DOHH2 (cell line): ENCODE results near the gene SFXN5.

Experiments
- H3F3A ChIP-seq: fragments of 200-600 bp; sonication (generic), shearing (Covaris generic); 2 replicates; pipeline ENCODE4 v1.6.0; 2016; ENCODE audit warnings: antibody characterized with exemption, mild to moderate bottlenecking; ENCODE audit not compliant: control insufficient read depth, insufficient read depth
- H3K27ac ChIP-seq: fragments of 200-600 bp; sonication (generic); 2 replicates; pipeline ENCODE4 v1.5.1; 2014; ENCODE audit warnings: low read depth, mild to moderate bottlenecking, low read length, moderate library complexity
- H3K27me3 ChIP-seq: fragments of 200-600 bp; sonication (generic); 2 replicates; pipeline ENCODE4 v1.6.1; 2014; ENCODE audit warnings: mild to moderate bottlenecking, low read length, mixed read lengths; ENCODE audit not compliant: control insufficient read depth
- H3K36me3 ChIP-seq: fragments of 200-600 bp; sonication (generic); 2 replicates; pipeline ENCODE4 v1.6.1; 2014; ENCODE audit warnings: mild to moderate bottlenecking, low read length, moderate library complexity, mixed read lengths; ENCODE audit not compliant: control insufficient read depth
- H3K4me1 ChIP-seq: fragments of 200-600 bp; sonication (generic); 2 replicates; pipeline ENCODE4 v1.6.1; 2014; ENCODE audit warnings: mild to moderate bottlenecking, low read length, mixed read lengths; ENCODE audit not compliant: control insufficient read depth
- H3K4me2 ChIP-seq: fragments of 200-600 bp; sonication (generic); 2 replicates; pipeline ENCODE4 v1.6.0; 2014; ENCODE audit warnings: mild to moderate bottlenecking, low read length, moderate library complexity
- H3K4me3 ChIP-seq: fragments of 200-600 bp; sonication (generic); 2 replicates; pipeline ENCODE4 v1.5.1; 2014; ENCODE audit warnings: mild to moderate bottlenecking, low read length, mixed read lengths
- H3K79me2 ChIP-seq: fragments of 200-600 bp; sonication (generic); 2 replicates; pipeline ENCODE4 v1.6.1; 2014; ENCODE audit warnings: mild to moderate bottlenecking, low read length, mixed read lengths; ENCODE audit not compliant: control insufficient read depth
- H3K9me2 ChIP-seq: fragments of 200-600 bp; sonication (generic); replicated peaks from 2 replicates; pipeline ENCODE4 v1.6.1; 2014; ENCODE audit warnings: mild to moderate bottlenecking, low read length, mixed read lengths; ENCODE audit not compliant: control insufficient read depth
- H3K9me3 ChIP-seq: fragments of 200-600 bp; sonication (generic); 2 replicates; pipeline ENCODE4 v1.6.1; 2014; ENCODE audit warnings: antibody characterized with exemption, low read length, mixed read lengths; ENCODE audit not compliant: control insufficient read depth, insufficient read depth
- H4K20me1 ChIP-seq: fragments of 200-600 bp; sonication (generic); 2 replicates; pipeline ENCODE4 v1.6.0; 2014; ENCODE audit warnings: low read depth, mild to moderate bottlenecking, antibody characterized with exemption, low read length, moderate library complexity; ENCODE audit not compliant: control insufficient read depth, insufficient read depth
- EZH2phosphoT487 ChIP-seq: fragments of 200-600 bp; sonication (generic); IDR thresholded peaks from 2 replicates; pipeline ENCODE4 v1.6.1; 2017; ENCODE audit warnings: borderline replicate concordance, mild to moderate bottlenecking, antibody characterized with exemption, low read length, moderate library complexity, mixed read lengths
- TF ChIP-seq, protein P1 (sequence below): fragments of 200-600 bp; sonication (generic); IDR thresholded peaks from one replicate; pipeline ENCODE4 v1.5.1; 2014; ENCODE audit warnings: antibody characterized with exemption, mild to moderate bottlenecking, low read depth, low read length; ENCODE audit not compliant: poor library complexity, severe bottlenecking

The SFXN5 gene

DNA sequence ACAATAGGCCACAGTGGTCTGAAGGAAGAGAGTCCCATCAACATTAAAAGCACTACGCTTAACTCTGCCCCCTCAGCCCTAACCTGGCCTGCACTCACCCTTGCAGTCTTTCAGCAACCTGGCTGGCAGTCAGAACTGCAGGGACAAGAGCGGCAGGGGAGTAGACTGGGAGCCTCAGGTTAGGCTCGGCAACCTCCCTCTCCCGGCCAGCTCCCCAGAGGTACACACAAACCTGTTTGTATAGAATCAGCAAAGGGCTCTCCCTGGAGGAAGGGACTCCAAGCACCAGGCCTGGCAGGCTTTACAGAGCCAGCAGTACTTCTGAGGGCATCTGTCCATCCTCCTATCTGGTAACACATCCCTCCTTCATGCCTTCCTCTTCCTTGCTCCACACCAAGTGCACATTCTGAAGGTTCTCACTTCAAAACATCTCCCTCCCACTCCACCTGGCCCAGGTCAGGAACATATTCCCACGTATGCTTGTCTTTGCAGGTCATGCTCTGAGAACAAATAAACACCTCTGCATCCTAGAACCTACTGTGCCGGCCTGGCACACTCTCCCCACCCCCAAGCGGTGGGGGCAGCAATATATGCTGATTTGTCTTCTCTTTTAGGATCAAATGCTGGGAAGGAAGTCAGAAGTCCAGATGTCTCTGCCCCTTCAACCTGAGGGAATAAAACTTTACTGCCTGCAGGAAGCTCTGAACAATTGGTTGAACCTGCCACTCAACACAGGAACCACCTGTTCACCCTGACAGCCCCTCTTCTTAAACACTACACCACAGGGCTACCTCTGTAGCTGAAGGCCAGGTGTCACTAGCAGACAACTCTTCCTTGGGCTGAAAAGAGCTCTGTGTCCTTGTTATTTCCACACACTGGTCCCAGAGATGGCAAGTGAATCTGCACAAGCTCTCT is 12.6 kb upstream of the SFXN5 start:
- H3K79me2 ChIP-seq = no peaks in the 10 kb centered on the region
- H3K4me1 ChIP-seq = no peaks in the 10 kb centered on the region
- TF ChIP-seq, protein P1, sequence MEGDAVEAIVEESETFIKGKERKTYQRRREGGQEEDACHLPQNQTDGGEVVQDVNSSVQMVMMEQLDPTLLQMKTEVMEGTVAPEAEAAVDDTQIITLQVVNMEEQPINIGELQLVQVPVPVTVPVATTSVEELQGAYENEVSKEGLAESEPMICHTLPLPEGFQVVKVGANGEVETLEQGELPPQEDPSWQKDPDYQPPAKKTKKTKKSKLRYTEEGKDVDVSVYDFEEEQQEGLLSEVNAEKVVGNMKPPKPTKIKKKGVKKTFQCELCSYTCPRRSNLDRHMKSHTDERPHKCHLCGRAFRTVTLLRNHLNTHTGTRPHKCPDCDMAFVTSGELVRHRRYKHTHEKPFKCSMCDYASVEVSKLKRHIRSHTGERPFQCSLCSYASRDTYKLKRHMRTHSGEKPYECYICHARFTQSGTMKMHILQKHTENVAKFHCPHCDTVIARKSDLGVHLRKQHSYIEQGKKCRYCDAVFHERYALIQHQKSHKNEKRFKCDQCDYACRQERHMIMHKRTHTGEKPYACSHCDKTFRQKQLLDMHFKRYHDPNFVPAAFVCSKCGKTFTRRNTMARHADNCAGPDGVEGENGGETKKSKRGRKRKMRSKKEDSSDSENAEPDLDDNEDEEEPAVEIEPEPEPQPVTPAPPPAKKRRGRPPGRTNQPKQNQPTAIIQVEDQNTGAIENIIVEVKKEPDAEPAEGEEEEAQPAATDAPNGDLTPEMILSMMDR = no peak
- H3K4me2 ChIP-seq = no peak overlapping the region
- H3K36me3 ChIP-seq = no peaks in the 10 kb centered on the region
- no peaks in the 10 kb centered on the region for H3K9me3 ChIP-seq
- no peak overlapping the region for H3K4me3 ChIP-seq
- H3K27ac ChIP-seq = no peak overlapping the region
- peaks cover 16% of the 10 kb centered on the region; the same call in 1 of the 2 replicates for H3K27me3 ChIP-seq
- no peaks in the 10 kb centered on the region for H3F3A ChIP-seq
- no peaks in the 10 kb centered on the region for H4K20me1 ChIP-seq
- H3K9me2 ChIP-seq = no peaks in the 10 kb centered on the region

DNA sequence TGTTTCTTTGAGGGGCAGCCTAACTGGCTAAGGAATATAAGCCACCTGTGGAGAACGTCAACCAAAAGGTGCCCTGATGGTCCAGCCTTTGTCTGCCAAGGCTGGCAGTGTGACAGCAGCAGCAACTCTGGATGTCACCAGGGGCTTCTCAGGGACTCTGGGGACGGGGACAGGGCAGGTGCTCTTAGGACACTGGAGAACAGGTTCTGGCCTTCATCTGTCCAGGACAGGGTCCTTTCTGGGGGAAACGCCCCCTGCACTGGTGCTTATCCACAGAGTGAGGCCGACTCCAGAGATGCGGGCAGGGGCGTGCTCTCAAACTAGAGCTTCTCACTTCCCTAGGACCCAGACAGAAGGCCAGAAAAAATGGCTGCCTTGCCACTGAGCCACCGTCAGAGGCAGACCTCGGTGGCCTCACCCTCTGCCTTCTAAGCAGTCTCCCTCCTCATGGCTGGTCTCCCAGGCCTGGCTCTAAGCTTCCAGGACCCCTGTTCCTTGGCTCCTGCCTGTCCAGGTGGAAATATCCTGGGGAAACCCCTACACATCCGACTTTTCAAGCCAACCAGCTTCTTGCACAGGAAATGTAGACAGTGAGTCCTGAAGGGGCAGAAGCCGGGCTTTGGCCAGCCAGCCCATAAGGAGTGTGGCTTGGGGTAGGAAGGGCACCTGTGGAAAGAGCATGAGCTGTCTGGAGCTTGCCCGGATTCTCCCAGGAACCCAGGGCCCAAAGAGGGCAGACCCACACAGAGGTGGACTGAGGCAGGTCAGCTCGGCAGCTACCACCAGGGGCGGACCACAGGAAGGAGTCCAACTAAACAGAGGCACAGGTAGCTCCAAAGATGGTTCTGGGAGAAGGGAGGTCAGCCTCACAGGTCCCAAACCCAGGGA is 11.3 kb upstream of the SFXN5 start:
- Histone ChIP-seq H3K4me2 (no peak overlapping the region), H3K27ac (no peak overlapping the region), H4K20me1 (no peaks in the 10 kb centered on the region), H3K27me3 (peaks cover 27% of the 10 kb centered on the region), H3K4me3 (no peak overlapping the region), H3K79me2 (no peaks in the 10 kb centered on the region), H3K9me2 (no peaks in the 10 kb centered on the region), H3K36me3 (no peaks in the 10 kb centered on the region), H3K9me3 (no peaks in the 10 kb centered on the region), H3K4me1 (no peaks in the 10 kb centered on the region), H3F3A (no peaks in the 10 kb centered on the region)
- no peak for TF ChIP-seq EZH2phosphoT487
- TF ChIP-seq, protein P1 = no peak

- H3K27ac ChIP-seq = no peak overlapping the region
These were observed 9.7 kb upstream of the SFXN5 start for GRCh38 chr2:73081181-73081671.

More at GRCh38 chr2:73081181-73081671, 9.7 kb upstream of the SFXN5 start:
- H3K4me1 ChIP-seq = no peaks in the 10 kb centered on the region
- TF ChIP-seq, protein P1 = no peak
- no peak for TF ChIP-seq EZH2phosphoT487
- H3K9me2 ChIP-seq = no peaks in the 10 kb centered on the region
- H3K27me3 ChIP-seq = peaks cover 32% of the 10 kb centered on the region
- H3F3A ChIP-seq = no peaks in the 10 kb centered on the region
- no peak overlapping the region for H3K4me3 ChIP-seq
- no peaks in the 10 kb centered on the region for H3K36me3 ChIP-seq
- no peak overlapping the region for H3K4me2 ChIP-seq
- H4K20me1 ChIP-seq = no peaks in the 10 kb centered on the region
- no peaks in the 10 kb centered on the region for H3K79me2 ChIP-seq
- no peaks in the 10 kb centered on the region for H3K9me3 ChIP-seq
